Measurements from ENCODE around the gene MOGAT2.

The MOGAT2 gene

DNA sequence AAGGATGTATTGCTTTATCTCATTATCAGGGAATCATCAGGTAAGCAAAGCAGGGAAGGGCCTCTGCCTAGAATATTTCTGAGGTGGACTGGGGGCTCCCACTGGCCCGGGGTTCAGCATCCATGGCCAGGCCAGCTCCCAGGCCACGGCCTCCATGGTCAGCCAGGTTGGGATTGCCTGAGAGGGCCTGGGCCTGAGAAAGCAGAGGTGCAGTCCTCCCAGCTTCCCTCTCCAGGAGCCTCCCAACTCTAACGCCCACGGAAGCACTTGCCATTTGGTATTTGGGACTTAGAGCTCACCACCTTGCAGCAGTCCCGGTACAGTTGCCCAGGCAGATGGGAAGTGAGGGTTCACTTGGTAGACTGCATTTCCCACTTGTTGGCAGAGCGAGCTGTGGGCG, 63.7 kb downstream of the MOGAT2 start:
- DNase-seq (ENCODE audit: low read depth): no peak

DNA sequence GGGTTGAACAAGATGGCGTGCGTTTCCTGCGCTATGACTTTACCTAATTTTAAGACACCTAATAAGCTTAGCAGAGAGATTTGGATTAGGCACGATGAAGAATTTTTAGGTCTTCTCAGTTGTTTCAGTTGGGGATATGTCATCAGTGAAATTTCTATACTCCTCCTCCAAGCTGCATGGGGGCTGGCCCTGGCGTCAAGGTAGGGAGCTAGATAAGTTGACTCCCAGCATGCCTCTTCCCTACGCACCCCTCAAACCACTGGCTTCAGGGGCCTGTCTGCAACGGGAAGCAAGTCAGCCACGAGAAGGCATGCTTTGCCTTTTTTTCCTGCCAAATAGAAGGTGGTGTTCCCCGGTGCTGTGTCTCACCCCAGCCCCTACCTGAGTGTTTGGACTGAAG, 64.2 kb downstream of the MOGAT2 start:
- DNase-seq (ENCODE audit: low read depth): no peak
